Stimulated activated CD8-positive, alpha-beta memory T cell treated with anti-CD3 and anti-CD28 coated beads, Interleukin-4, amount 100 ng/mL, for 4 hours (primary cell): Measurements from ENCODE around the gene UNC5CL.
A peak's percentile ranks its signal among the peaks of the same experiment; 100 is the strongest.
"Not testable (repeated sequence)": the region's sequence is repeated elsewhere in the genome, so short reads cannot be mapped to it uniquely, and the experiment has no call there.

Source experiments
- DNase-seq, 2 donors: peaks; one replicate each; pipeline ENCODE4 v3.0.0-alpha.2; 2020; ENCODE audit warnings: low read depth in 2 of 2, low spot score in 1 of 2

The UNC5CL gene

DNA sequence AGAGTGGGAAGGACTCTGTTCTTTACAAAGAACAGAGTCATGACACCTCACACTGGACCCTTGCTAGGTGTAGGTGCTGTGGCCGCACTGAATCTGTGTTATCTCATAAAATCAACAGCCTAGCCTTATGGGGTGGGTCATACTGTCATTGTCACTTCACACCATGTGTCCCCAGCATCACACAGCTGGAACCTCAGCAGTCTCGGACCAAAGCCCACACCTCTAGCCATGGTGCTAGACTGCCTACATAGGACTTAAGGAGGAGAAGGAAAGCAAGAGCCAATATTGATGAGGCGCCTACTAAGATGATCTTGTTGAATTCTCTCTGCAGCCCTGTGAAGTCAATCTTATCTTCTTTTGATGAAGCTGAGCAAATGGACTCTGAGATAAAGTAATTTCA is 31.0 kb downstream of the UNC5CL start:
- DNase-seq = no peak

DNA sequence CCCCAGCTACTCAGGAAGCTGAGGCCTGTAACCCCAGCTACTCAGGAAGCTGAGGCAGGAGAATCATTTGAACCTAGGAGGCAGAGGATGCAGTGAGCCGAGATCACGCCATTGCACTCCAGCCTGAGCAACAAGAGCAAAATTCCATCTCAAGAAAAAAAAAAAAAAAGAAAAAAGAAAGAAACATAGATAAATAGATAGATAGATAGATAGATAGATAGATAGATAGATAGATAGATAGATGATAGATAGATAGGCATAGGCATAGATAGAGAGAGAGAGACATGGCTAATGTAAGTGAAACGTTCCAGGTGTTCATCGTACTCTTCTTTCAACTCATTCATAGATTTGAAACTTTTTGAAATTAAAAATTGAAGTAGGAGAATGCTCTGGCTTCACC is 32.0 kb downstream of the UNC5CL start:
- DNase-seq = not testable (repeated sequence)

DNA sequence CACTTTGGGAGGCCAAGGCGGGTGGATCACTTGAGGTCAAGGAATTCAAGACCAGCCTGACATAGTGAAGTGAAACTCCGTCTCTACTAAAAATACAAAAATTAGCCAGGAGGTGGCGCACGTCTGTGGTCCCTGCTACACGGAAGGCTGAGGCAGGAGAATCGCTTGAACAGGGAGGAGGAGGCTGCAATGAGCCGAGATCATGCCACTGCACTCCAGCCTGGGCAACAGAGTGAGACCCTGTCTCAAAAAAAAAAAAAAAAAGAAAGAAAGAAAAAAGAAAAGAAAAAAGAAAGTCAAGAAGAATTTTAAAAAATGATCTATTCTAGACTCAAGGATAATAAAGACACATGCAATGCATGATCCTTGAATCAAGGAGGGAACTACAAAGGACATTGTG is 32.8 kb downstream of the UNC5CL start:
- peak in 1 of 2 donors; percentile 17 for DNase-seq

DNA sequence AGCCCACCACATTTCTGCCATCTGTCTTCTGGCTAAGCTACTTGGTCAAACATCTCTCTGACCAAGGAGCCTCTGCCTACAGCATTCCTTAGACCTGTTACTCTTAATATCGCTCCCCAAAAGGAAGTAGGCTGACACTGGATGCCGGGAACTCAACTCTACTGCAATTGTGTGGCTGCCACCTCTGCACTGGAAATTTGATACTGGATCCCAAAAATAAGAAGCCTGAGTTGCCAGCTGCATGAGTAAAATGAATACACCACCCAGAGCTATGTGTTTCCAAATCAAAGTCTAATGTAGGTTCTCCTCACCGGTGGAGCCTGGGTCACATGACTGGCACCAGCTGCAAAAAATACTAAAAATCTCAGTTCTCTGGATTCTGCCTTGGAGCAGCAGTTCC is 36.9 kb downstream of the UNC5CL start:
- DNase-seq = no peak

DNA sequence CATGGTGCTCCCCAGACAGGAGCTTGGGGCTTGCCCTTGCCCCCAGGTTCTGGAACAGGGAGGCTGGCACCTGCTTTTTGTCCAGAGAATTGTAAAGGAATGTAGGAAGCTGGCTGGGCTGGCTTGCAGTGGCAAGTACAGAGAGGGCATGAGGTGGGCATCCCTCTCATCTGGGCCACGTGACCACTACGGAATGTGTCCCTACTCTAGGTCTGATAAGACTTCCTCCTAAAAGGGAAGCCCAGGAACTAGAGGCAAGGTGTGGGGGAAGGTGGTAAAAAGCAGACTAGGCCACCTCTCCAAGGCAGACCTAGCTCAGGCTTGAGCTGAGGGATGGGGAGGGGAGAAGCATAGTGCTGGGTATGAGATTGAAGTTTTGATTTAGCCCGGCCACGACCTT is 38.8 kb downstream of the UNC5CL start:
- no peak for DNase-seq

DNA sequence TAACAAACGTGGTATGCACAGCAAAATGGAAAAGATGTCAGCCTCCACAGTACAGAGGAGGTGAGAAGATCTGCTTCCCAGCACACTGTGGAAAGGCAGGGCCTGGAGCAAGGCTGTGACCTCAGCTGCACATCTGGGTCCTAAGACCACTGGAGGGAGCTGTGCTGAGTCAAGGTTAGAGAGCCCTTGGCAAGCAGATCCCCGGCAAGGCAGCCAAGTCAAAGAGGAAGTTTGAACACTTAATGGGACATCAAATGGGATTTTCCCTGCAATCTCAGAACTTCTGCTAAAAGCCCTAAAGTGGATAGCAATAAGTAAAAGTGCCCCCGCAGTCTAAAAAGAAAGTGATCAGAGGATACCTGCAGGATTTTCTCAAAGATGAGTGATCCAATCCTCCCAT is 39.5 kb downstream of the UNC5CL start:
- DNase-seq = no peak

DNA sequence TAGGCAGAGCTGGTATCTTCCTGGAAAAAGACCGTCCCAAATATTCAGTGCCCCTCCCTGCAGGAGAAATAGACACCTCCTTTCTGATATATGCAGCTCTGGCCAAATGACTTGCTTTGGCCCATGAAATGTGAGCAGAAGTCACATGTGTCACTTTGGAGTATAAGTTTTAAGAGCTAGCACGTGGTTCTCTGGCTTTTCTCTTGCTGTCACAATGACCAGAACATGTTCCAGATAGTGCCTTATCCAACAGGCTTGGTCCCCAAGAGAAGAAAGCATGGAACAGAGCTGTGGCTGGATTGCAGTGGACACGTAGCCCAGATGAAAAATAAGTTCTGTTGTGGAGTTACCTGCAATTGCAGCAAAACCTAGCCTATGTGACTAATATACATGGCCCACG is 40.4 kb downstream of the UNC5CL start:
- DNase-seq = no peak

DNA sequence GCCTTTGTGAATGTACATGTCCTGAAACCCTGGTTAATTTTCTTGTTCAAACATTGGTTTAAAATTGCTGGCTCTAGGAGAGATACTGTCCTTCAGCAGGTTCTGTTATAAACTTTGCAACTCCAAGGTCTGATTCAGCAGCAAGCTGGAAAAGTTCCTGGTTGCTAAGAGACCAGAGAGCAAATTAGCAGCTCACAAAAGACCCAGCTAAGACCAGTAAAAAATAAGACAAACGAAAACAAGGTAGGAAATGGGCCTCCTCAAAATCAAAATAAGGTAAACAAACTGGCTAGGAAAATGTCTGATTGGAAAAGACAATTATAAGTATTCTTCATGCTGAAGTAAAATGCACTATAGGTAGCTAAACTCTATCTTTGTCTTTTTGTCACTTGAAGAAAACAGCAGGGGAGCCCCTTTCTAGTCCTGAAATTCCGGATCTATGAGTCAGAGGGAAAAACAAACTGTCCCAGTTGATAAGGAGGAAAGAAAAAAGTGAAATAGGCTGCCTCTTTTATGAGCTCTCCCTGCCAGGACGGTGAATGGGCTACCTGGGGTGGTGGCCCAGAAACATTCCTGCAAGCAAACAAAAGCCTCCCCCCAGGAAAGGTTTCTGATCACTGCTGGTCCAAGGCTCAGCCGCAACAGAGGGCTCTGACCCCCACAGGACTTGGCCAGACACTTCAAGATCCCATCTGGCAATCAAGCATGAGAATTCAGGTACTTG is 41.6 kb downstream of the UNC5CL start:
- DNase-seq = no peak

DNA sequence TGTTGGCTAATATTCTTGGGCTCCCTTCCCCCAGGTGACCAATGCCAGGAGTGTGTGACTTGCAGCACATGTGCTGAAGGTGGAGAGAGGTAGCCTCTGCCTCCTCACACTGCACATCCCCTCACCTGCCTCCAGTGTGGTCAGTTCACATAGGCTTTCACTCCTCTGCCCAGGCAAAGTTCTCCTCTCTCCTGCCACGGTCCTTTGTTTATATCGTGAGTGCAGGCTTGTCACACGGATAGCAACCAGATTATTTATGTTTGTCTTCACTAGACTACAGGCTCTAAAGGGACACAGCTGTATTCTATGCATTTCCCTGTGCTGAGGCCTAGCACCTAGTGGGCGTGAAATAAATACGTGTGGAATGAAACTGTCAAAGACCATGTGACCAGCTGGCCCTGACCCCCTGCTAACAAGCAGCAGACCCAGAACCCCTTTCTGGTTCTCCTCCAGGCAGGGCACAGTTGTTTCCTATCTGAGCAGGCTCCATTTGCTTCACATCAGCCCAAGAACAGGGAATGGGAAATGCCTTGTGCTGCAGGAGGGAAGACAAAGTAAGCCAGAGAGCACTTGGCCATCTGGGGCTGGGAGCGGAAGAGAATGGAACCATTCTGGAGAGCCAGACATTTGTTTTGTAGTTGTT is 42.3 kb downstream of the UNC5CL start:
- no peak for DNase-seq

DNA sequence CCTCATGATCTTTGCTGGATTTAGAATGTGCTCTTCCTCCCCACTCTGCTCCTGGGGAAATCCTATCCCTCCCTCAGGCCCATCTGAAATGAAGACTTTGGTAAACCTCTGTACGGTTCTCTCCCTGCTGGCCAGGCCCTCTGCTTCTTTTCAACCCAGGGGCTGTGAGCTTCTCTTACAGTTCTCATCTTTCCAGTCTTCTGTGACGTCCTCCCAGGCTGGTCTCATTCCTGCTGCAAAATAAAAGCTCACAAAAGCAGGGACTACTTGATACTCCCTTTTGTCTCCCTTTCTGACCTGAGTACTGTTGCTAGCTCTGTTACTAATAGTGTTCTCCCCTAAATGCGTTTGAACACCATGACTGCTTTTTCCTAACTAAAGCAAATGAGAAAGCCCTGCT is 46.3 kb downstream of the UNC5CL start:
- DNase-seq = no peak

DNA sequence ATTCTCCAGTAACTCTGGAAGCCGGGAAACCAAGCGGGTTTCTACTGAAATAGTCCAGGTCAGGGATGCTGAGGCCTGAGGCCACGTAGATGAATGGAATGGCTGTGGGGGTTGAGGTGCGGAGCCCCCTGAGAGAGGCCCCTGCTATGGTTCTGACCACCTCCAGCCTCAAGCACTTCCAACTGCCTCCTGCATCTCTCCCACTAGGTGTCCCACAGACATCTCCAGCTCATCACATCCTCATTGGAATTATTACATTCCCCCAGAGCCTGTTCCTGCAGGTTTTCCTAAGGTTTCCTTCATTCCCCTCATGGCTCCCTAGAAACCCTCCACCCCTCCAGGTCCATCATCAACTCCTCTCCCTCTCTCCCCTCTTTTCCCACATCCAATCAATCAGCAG is 48.7 kb downstream of the UNC5CL start:
- DNase-seq = no peak

DNA sequence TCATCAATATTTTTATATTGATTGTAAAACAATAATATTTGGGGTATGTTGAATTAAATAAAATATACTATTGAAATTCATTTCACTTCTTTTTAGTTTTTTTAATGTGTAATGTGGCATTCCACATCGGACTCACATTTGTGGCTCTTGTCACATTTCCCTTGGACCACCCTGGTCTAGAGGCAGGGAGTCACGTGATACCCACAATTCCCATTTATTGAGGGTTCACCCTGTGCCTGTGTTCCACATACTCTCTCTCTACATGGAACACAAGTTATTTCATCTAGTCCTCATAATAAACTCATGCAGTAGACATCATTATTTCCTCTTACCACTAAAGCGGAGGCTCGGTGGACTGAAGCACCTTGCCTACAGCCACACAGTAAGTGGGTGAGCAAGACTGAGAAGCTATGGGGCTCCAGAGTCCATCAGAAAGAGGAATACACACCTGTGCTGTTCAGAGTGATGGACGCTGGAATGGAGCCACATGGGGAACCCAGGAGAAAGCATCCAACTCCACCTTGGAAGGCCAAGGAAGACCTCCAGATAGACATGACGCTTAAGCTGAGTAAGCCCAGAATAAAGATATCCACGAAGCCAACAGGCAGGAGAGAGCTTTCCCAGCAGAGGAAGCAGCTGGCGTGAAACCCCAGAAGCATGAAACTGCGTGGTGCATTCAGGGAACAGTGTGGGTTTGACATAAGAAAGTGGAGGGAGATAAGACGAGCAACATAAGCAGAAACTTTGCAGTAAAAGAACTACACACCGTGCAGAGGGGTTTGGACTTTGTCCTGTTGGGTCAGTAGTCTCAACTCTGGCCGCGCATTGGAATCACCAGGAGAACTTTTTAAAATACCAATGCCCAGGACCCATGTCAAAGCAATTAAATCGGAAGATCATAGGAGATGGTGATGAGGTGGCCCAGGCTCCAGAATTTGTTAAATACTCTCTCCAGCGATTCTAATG is 49.5 kb downstream of the UNC5CL start:
- no peak for DNase-seq

DNA sequence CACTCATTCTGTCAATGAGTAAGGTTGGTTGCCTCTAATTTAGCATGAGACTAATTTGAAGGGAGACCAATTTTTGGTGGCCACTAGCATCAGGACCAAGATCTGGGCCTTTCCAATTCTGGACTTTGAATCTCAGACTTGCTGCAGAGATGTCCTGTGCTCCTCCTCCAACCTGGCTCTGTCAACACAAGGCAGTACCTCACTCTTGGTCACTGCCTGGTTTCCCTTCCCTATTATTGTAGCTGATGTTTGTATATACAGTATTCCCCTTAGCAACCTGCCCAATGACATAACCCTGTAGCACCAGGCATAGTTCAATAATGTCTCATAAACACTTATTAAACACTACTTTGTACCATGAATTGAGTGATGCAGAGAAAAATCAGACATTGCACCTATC is 50.4 kb downstream of the UNC5CL start:
- DNase-seq = no peak

DNA sequence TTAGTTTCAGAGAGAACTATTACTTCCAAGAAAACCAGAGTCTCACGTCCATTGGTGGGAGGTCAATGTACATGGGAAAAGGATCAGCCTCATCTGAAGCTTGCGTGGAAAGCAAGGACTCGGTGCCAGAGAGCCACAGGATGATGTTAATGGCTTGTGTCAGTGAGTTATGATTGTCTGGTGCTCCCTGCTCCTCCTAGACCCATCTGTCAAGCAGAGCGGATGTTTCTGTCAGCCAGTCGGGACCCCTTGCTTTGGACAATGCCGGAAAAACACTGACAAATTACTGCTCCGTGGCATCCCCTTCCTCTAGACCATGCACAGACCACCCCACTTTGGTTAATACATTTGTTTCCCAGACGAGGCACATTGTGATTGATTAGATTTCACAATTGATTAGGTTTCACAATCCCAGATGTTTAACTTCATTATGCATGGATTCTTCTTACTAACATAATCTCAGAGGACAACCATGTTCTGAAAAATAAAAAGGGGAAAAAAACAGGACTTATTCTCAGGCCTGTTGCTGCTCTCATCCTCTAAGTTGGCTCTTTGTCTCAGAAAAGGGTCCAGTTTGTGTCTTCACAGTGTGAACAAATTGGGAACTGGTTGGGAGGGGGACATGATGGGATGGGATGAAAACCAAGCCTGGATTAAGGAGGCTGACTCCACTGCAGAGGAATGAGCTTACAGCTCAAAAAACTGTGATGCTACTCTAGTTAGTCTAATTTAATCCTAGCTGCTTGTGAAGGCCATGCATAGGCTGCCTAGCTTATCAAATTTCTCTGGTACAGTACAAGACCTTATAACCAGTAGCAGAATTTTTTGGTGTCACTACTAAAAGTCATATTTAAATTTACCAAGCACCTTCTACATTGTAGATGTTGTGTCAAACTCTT is 51.9 kb downstream of the UNC5CL start:
- DNase-seq = no peak

DNA sequence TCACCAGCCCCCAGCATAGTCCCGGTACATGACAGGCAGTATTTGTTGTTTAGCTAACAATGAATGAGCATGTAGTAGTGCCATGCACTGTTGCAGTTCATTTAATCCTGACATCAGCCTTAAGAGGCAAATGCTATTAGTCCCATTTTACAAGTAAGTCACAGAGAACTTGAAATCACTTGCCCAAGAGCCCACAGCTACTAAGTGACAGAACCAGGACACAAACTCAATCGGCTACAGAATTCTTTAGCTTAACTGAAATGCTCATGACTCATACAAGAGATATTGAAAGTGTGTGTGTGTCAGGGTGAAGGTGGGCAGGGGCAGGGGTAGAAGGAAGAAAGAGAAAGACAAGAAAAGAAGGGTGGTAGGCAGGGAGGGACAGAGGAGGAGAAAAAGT is 52.7 kb downstream of the UNC5CL start:
- DNase-seq = no peak

DNA sequence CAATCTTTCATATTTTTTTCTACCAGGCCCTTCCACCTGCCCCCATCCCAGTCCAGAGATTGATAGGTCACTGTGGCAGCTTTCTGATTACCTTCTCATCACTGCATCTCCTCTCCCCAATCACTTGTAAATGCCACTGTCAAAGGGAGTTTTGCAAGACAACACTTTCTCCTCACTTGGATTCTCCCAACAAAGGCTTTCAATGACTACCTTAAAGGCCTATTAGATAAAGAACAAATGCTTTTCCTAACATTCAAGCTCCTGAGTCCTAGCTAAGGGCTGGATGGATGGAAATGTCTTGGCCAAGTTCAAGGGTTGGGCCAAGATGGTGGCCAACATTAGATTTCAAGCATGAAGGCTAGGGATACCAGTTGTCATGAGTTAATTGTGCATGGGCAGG is 55.3 kb downstream of the UNC5CL start:
- no peak for DNase-seq

DNA sequence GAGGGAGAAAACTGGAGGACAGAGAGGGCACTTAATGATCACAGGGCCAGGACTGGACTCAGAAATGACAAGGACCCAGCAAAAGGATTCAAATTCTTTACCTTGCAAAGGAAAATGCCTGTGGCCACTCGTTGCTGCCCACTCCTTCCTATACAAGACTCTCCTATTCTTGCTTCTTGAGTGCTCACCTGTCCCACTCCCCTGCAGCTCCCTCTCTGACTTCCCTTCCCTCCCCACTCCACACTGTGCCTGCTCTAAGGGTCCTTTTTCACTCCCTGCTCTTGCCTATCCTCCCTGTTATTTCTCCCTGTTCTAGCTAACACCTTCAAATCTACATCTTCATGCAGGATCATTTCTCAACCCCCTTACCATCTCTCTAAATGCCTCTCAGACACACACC is 56.1 kb downstream of the UNC5CL start:
- no peak for DNase-seq

DNA sequence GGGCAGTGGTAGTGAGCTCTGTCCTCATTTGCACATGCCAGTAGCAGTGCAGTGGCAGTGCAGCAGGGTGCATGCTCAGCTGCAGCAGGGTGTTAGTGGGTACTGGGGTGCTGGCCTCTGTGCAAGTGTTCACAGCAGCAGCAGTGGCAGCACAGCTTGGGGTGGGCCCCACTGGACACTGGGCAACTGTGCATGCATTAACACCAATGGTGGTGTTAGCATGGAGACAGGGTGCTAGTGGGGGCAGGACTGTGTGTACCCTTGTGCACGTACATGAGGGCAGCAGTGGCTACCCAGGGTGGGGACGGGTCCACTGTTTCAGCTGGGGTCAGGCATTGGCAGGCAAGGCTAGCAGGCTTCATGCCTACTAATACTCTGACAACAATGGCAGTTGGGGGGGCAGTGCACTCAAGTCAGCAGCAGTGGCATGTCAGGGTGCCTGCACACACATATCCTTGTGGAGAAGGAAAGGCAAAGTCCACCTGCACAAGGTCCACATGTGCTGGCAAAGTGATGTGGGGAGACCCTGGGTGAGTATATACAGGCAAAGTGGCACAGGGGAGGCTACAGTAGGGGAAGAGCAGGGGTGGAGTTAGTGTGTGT is 60.2 kb downstream of the UNC5CL start:
- DNase-seq = no peak

DNA sequence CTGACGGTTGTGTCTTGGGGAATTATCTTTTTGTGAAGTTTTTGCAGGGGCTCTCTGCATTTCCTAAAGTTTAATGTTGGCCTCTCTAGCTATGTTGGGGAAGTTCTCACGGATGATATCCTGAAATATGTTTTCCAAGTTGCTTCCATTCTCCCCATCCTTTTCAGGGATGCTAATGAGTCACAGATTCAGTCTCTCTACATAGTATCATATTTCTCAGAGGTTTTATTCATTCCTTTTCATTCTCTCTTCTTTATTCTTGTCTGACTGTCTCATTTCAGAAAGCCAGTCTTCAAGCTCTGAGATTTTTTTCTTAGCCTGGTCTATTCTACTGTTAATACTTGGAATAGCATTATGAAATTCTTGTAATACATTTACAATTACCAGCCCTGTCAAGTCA is 61.3 kb downstream of the UNC5CL start:
- no peak for DNase-seq

DNA sequence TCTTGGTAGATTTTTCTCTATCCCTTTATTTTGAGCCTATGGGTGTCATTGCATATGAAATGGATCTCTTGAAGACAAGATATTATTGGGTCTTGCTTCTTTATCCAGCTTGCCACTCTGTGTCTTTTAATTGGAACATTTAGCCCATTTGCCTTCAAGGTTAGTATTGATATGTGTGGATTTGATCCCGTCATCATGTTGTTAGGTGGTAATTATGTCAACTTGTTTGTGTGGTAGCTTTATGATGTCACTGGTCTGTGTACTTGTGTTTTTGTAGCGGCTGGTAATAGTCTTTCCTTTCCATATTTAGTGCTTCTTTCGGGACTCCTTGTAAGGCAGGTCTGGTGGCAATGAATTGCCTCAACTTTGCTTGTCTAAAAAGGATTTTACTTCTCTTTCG is 61.9 kb downstream of the UNC5CL start:
- DNase-seq = no peak
